ENCODE results near the gene SCRN1. TPM values are rescaled to one million over a fixed set of nuclear protein-coding genes. Genes with fewer than 3 reads are reported as not detected.

SCRN1 gene
- polyA plus RNA-seq, 3 donors, result 63.7 to 65.0 (median 64.9) TPM

DNA sequence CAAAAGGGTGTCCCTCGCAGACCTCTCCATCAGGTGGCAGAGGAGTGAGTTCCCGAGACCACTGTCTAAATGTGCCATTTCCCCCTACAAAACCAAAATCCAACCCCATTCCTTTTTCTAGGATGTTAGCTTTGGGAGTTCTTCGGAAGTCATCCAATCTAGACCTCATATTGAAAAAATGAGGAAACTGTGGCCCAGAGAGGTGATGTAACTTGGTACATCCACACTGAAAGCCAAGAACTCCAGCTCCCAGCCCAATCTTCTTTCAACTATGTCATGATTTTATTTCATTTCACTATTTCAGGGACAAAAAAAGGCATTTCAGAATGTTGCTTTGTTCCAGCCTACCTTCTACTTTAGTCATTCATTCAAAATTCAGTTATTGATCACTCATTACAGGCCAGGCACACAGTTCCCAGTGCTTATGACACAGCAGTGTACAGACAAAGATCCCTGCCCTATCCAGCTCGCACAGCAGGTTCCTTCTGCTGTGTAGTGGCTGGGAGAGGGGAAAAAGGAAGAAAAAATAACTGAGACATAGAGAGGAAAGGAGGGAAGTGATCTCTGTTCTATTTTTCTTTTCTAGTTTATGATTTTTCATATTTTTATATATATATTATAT lies 35.8 kb downstream of the SCRN1 start:
- DNase-seq (ENCODE audit: extremely low read depth in 1 of 11, low read depth in 9 of 11, low spot score in 4 of 11), result no peak

GRCh38 chr7:29951206-29951605 lies 38.4 kb downstream of the SCRN1 start:
- DNase-seq (ENCODE audit: extremely low read depth in 1 of 11, low read depth in 9 of 11, low spot score in 4 of 11), result no peak

DNA sequence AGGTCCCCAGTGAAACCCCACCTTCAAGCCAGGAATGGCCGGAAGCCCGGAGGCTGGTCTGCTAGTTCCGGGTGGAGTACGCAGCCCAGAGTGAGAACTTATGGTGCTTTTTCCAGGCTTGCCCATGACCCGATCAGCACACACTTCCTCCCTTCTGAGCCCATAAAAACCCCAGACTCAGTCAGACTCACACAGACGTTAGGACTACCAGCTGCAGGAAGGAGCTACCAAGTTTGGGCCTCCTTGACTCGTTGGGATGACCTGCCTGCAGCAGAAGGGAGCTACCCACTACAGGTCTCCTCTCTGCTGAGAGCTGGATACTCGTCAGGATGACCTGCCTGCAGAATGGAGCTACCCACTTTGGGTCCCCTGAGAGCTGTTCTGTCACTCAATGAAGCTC lies 39.1 kb downstream of the SCRN1 start:
- no peak for DNase-seq (ENCODE audit: extremely low read depth in 1 of 11, low read depth in 9 of 11, low spot score in 4 of 11)

- DNase-seq (ENCODE audit: extremely low read depth in 1 of 11, low read depth in 9 of 11, low spot score in 4 of 11), result no peak
Observed at GRCh38 chr7:29948587-29948986, 41.0 kb downstream of the SCRN1 start.

GRCh38 chr7:29946428-29947186 lies 43.0 kb downstream of the SCRN1 start:
- no peak for DNase-seq (ENCODE audit: extremely low read depth in 1 of 11, low read depth in 9 of 11, low spot score in 4 of 11)

DNA sequence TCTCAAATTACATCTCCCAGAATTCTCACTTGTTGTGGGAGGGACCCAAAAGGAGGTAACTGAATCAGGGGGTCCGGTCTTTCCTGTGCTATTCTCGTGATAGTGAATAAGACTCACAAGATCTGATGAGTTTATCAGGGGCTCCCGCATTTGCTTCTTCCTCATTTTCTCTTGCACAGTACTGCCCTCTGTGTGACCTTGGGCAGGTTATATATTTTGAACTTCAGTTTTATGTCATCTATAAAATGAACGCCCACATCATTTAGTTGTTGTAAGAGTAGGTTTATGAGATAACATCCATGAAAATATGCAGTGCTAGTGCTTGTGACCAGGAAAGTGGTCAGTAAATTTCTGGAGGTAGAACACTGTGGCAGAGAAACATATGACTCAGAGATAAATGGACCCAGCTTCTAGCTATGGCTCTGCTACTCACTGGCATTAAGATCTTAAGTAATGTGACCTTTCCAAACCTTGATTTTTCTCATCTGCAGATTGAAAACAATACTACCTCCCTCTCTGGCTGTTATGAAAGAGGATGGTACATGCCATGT lies 44.3 kb downstream of the SCRN1 start:
- no peak for DNase-seq (ENCODE audit: extremely low read depth in 1 of 11, low read depth in 9 of 11, low spot score in 4 of 11)

DNA sequence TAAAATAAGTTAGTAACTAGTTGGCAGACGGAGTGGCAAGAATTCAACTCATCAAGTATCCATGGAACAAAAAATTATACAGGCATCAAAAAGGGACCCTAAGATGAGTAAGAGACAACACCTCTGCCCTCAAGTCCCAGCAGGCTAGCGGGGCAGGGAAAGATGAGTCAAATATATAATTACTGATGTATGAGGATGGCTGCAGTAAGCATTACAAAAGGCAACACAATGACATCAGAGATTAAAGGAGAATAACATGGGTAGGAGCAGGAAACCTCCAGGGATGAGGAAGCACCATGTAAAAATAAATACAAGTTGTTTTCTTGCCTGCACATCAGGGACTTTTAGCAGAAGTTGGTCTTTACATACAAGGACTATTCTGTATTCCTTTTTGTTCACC lies 49.4 kb downstream of the SCRN1 start:
- no peak for DNase-seq (ENCODE audit: extremely low read depth in 1 of 11, low read depth in 9 of 11, low spot score in 4 of 11)

DNA sequence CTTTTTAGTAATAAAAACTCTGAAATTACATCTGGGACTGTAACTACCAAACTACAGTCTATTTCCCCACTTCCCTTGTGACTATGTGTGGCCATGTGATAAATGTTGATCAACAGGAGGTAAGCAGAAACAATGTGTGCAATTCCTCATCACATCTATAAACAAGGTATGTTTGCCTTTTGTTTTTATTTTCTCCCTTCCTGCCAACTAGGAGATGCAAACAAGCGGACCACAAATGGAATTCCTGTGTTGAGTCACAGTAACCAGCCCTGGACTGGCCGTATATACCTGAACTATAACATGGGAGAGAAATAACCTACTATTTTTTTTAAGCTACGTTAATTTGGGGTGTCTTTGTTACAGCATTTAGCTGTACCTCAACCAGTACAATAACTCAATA lies 52.5 kb downstream of the SCRN1 start:
- DNase-seq (ENCODE audit: extremely low read depth in 1 of 11, low read depth in 9 of 11, low spot score in 4 of 11), result no peak

DNA sequence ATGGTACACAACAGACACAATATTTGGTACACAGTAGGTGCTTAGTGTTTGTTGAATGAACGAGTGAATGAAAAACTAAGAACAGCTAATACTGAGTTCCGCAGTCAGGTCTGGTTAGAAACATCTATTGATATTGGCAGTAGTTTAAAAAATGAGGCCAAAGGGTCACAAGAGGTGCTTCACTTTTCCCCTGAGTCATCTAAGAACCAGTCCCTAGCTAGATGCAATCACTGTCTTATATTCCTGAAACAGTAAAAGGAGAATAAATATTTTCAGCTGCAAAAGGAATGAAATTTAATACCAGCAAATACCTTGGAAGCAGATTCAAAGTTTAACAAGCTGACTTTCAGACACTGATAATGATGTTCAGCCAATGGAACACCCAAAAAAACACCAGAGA lies 54.5 kb downstream of the SCRN1 start:
- DNase-seq (ENCODE audit: extremely low read depth in 1 of 11, low read depth in 9 of 11, low spot score in 4 of 11), result no peak

DNA sequence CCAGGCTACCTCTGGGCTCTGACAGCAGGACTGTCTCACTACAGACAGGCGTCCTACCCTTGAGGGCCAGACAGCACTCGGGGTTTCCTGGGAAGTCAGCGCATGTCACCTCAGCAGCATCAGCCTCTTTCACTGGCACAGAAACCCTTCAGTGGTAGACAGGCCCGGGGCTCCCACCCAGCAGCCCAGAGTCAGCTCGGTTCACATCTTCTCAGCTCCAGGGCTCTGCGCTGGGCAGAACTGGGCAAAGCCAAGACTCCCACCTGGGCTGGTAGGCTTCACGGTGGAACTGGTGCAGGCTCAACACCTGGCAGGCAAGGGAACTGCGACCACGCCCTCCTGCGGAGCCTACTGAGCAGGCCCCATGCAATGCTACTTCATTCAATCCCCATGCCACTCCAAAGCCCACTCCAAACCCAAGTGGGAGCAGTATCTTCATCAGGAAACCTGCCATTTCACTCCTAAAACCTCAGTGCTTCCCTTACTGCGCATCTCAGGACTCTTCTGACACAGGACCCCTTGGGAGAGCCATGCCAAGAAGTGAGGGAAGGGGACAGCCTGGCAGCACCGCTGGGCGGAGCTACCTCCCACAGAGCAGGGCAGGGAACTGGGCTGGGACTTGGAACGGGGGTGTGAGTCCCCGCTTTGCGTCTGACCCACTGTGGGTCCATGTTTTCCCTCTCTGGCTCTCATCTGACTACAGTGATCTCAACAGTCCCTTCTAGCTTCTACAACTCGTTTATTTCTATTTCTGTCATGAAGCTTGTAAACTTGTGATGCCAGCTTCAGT lies 60.4 kb downstream of the SCRN1 start:
- DNase-seq (ENCODE audit: extremely low read depth in 1 of 11, low read depth in 9 of 11, low spot score in 4 of 11), result no peak

DNA sequence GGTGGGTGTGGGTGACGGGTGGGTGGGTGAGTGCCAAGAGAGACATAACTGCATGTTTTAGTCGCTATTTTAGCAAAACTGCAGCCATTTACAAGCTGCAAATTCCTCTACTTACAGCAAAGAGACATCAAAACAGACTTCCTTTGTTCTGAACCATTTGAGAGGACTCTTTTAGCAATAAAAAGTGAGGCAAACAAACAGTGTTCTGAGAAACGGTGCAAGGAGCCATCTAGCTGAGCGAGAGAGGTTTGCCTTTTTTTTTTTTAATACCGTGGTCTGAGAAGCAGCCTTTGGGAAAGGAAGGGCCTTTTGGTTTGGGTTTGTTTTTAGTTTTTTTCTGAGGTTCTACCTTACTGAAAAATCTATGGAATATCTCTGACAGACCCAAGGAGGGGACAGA lies 62.9 kb downstream of the SCRN1 start:
- no peak for DNase-seq (ENCODE audit: extremely low read depth in 1 of 11, low read depth in 9 of 11, low spot score in 4 of 11)

- DNase-seq (ENCODE audit: extremely low read depth in 1 of 11, low read depth in 9 of 11, low spot score in 4 of 11), result no peak
Observed at GRCh38 chr7:29926216-29926615, 63.4 kb downstream of the SCRN1 start.

DNA sequence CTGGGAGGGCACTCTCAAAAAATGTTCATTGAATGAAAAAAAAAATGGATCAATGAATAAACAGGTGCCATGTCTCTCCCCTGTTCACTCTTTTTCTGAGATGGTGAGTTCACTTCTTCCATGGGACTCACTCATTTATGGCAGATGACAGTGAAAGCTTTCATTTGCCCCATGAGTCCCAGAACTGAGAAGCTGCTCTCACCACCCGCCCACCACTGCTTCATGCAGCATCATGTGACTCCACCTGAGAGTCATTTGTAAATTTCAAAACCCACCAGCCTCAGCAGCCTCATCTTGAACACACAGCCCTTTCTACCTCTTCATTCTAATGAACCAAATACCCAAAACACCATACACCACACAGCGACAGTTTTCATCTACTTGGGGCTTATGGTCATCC lies 64.9 kb downstream of the SCRN1 start:
- no peak for DNase-seq (ENCODE audit: extremely low read depth in 1 of 11, low read depth in 9 of 11, low spot score in 4 of 11)

- no peak for DNase-seq (ENCODE audit: extremely low read depth in 1 of 11, low read depth in 9 of 11, low spot score in 4 of 11)
Observed at GRCh38 chr7:29924006-29924405, 65.6 kb downstream of the SCRN1 start.

DNA sequence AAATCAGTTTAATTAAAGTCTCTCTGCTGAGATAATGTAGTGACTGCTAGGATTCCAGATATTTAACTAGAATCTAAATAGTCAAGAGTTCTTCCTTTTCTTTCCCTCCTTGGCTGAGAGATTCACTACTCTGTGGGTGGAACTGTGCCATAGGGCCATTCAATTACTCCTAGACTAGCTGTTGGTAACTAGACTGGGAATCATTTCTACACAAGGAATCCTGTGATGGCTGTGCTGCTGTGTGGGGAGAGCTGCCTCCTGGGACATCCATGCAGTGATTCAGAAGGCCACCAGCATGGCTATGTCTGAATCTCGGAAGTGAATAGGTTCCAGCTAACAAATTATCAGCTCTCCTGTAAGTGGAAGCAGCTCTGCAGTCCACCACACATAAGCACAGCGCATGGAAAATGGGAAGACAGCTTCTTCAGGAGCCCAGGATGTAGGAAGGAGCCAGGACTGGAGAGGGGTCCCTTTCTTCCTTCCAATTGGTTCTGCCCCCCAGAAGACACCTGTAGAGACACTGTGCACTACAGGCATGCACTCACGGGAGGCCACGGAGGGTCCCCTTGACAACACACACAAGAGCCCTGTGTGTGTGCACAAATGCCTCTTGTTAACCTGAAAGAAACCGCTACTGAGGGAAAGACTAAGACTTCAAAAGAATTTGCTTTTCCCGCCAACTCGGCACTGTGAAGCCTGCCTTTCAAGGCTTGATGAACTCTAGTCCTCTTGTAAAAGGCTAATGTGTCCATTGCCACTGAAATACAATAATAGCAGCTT lies 66.5 kb downstream of the SCRN1 start:
- DNase-seq (ENCODE audit: extremely low read depth in 1 of 11, low read depth in 9 of 11, low spot score in 4 of 11), result no peak

DNA sequence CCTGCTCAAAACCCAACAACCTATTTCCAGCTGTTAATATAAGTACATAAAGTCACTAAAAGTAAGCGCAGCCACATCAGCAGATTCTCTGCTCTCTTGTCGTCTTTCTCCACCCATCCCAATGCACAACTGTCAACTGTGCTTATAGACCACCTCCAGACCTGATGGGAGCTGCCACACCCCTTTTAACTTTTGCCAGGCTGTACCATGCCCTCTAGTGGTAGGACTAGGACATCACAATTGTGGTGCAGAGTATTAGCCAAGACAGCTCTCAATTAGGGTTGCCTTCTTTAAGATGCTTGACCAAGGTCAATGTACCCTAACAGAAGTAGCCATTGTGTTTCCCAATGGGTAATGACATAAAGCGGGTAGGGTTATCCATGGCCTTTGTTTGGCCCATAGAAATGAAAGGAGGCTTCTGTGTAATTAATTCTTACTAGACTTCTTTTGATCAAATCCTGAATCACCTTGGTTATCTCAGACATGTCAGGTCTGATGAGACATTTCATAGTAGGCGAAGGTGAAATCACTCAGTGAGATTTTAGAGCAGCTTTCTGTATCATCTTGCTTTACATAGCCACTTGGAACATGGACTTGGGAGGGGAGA lies 68.1 kb downstream of the SCRN1 start:
- peak in 8 of 11 donors; percentile 9 to 45 (median 36) for DNase-seq (ENCODE audit: extremely low read depth in 1 of 11, low read depth in 9 of 11, low spot score in 4 of 11)

GRCh38 chr7:29920491-29920890 lies 69.1 kb downstream of the SCRN1 start:
- no peak for DNase-seq (ENCODE audit: extremely low read depth in 1 of 11, low read depth in 9 of 11, low spot score in 4 of 11)

GRCh38 chr7:29919790-29920189 lies 69.8 kb downstream of the SCRN1 start:
- DNase-seq (ENCODE audit: extremely low read depth in 1 of 11, low read depth in 9 of 11, low spot score in 4 of 11), result no peak

GRCh38 chr7:29918850-29919249 lies 70.8 kb downstream of the SCRN1 start:
- no peak for DNase-seq (ENCODE audit: extremely low read depth in 1 of 11, low read depth in 9 of 11, low spot score in 4 of 11)

Data from renal cortex interstitium (tissue), 11 donors.